ENCODE results near the gene P4HA3.

The P4HA3 gene

DNA sequence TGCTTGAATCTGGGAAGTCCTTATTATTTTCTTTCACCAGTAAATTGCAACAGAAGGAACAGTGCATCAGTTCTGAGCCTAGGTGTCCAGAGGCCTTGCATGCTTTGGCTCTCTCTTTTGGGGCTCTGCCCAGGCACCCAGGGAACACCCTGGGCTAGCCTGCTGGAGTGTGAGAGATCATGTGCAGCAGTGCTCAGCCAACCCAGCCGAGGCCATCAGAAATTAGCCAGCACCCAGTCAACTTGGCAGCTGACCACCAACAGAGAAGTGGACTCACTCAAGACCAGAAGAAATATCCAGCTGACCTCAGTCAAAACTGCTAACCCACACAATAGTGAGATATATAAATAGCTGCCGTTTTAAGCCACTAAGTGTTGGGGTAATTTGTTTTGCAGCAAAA lies 11.2 kb upstream of the P4HA3 start:
- TF ChIP-seq SNAI2 (CRISPR knock-in tag; IDR thresholded peaks at IDR 0.05) (no peak), ESRRG (CRISPR knock-in tag; IDR thresholded peaks at IDR 0.05) (no peak), GLIS3 (CRISPR knock-in tag; IDR thresholded peaks at IDR 0.05) (no peak), ZC3H10 (CRISPR knock-in tag; IDR thresholded peaks at IDR 0.05) (no peak), TSHZ2 (CRISPR knock-in tag; IDR thresholded peaks at IDR 0.05) (no peak)
- no peak for ATAC-seq

DNA sequence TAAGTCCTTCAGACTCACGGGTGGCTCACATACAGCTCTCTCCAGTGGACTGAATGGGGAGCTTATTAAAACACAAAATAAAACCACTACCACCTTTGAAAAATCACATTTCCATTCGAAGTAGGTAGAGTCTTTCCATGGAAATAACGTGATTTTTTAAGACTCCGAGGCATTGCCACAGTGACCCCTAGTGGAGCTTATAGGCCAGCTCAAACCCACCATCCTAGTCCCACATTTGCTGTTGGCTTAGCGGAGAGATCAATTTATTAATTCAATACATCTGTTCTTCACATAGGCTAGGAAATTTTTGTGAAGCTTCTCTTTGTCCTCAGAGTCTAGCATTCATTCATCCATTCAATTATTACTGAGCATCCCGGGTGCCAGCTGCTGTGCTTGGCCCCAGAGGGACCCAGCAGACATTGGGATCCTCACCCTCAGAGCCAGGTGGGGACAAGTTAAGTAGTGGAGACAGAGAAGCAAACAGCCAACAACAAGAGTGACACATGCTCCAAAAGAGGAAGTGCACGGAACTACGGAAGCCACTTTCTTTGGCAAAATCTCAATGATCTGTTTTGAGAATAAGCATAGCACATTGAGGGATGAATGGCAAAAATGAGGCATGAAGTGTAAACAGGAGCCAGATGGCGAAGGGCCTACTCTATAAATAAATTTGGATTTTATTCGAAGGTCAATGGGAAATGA lies 10.2 kb upstream of the P4HA3 start:
- TF ChIP-seq OSR1 (CRISPR knock-in tag; IDR thresholded peaks at IDR 0.05) (no peak), GLIS3 (CRISPR knock-in tag; IDR thresholded peaks at IDR 0.05) (no peak), ZNF70 (CRISPR knock-in tag; IDR thresholded peaks at IDR 0.05) (no peak), RARB (CRISPR knock-in tag; IDR thresholded peaks at IDR 0.05) (no peak), ARNTL (CRISPR knock-in tag; IDR thresholded peaks at IDR 0.05; ENCODE audit: borderline replicate concordance, low read depth) (no peak), PPARA (CRISPR knock-in tag; IDR thresholded peaks at IDR 0.05; ENCODE audit: borderline replicate concordance) (no peak), ZNF565 (CRISPR knock-in tag; conservative IDR thresholded peaks at IDR 0.05; ENCODE audit: low read depth) (no peak), ESRRG (CRISPR knock-in tag; IDR thresholded peaks at IDR 0.05) (no peak), ISL1 (CRISPR knock-in tag; IDR thresholded peaks at IDR 0.05) (no peak), ZFP30 (CRISPR knock-in tag; IDR thresholded peaks at IDR 0.05) (no peak), ZFP3 (CRISPR knock-in tag; IDR thresholded peaks at IDR 0.05) (no peak), TCF4 (CRISPR knock-in tag; IDR thresholded peaks at IDR 0.05; ENCODE audit: borderline replicate concordance) (no peak), TOX (CRISPR knock-in tag; IDR thresholded peaks at IDR 0.05; ENCODE audit: borderline replicate concordance) (no peak), BACH2 (CRISPR knock-in tag; IDR thresholded peaks at IDR 0.05; ENCODE audit: borderline replicate concordance) (no peak), SNAI2 (CRISPR knock-in tag; IDR thresholded peaks at IDR 0.05) (no peak), ZNF8 (CRISPR knock-in tag; IDR thresholded peaks at IDR 0.05) (no peak), POU6F1 (CRISPR knock-in tag; IDR thresholded peaks at IDR 0.05; ENCODE audit: borderline replicate concordance, low read depth) (no peak)
- TF ChIP-seq, protein P1, sequence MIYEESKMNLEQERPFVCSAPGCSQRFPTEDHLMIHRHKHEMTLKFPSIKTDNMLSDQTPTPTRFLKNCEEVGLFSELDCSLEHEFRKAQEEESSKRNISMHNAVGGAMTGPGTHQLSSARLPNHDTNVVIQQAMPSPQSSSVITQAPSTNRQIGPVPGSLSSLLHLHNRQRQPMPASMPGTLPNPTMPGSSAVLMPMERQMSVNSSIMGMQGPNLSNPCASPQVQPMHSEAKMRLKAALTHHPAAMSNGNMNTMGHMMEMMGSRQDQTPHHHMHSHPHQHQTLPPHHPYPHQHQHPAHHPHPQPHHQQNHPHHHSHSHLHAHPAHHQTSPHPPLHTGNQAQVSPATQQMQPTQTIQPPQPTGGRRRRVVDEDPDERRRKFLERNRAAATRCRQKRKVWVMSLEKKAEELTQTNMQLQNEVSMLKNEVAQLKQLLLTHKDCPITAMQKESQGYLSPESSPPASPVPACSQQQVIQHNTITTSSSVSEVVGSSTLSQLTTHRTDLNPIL (CRISPR knock-in tag; IDR thresholded peaks at IDR 0.05; ENCODE audit: low read depth), result no peak
- no peak for ATAC-seq

- no peak for ATAC-seq
Measured at GRCh38 chr11:74320538-74320937, 9.1 kb upstream of the P4HA3 start.

More at GRCh38 chr11:74320538-74320937, 9.1 kb upstream of the P4HA3 start:
- no peak for TF ChIP-seq TOX (CRISPR knock-in tag; IDR thresholded peaks at IDR 0.05; ENCODE audit: borderline replicate concordance)
- TF ChIP-seq ISL1 (CRISPR knock-in tag; IDR thresholded peaks at IDR 0.05), result no peak
- TF ChIP-seq, protein P2, sequence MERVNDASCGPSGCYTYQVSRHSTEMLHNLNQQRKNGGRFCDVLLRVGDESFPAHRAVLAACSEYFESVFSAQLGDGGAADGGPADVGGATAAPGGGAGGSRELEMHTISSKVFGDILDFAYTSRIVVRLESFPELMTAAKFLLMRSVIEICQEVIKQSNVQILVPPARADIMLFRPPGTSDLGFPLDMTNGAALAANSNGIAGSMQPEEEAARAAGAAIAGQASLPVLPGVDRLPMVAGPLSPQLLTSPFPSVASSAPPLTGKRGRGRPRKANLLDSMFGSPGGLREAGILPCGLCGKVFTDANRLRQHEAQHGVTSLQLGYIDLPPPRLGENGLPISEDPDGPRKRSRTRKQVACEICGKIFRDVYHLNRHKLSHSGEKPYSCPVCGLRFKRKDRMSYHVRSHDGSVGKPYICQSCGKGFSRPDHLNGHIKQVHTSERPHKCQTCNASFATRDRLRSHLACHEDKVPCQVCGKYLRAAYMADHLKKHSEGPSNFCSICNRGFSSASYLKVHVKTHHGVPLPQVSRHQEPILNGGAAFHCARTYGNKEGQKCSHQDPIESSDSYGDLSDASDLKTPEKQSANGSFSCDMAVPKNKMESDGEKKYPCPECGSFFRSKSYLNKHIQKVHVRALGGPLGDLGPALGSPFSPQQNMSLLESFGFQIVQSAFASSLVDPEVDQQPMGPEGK (CRISPR knock-in tag; IDR thresholded peaks at IDR 0.05; ENCODE audit: borderline replicate concordance), result no peak
- TF ChIP-seq TCF4 (CRISPR knock-in tag; IDR thresholded peaks at IDR 0.05; ENCODE audit: borderline replicate concordance), result no peak
- no peak for TF ChIP-seq ESRRG (CRISPR knock-in tag; IDR thresholded peaks at IDR 0.05)
- no peak for TF ChIP-seq SNAI2 (CRISPR knock-in tag; IDR thresholded peaks at IDR 0.05)
- TF ChIP-seq ARNTL (CRISPR knock-in tag; IDR thresholded peaks at IDR 0.05; ENCODE audit: borderline replicate concordance, low read depth), result no peak
- no peak for TF ChIP-seq ZC3H10 (CRISPR knock-in tag; IDR thresholded peaks at IDR 0.05)
- TF ChIP-seq POU6F1 (CRISPR knock-in tag; IDR thresholded peaks at IDR 0.05; ENCODE audit: borderline replicate concordance, low read depth), result no peak
- no peak for TF ChIP-seq ZNF8 (CRISPR knock-in tag; IDR thresholded peaks at IDR 0.05)
- TF ChIP-seq PPARA (CRISPR knock-in tag; IDR thresholded peaks at IDR 0.05; ENCODE audit: borderline replicate concordance), result no peak
